Mesendoderm (in vitro differentiated cells): ENCODE data around the gene FN3K.

Experiments used
- DNase-seq: peaks from one replicate; pipeline ENCODE4 v3.0.0; 2013
- H2AK5ac ChIP-seq: 2 replicates; pipeline ENCODE4 v1.6.1; 2013; ENCODE audit warnings: low read length, inconsistent platforms
- H2BK120ac ChIP-seq: 2 replicates; pipeline ENCODE4 v1.6.1; 2013; ENCODE audit warnings: low read depth, mild to moderate bottlenecking, low read length, moderate library complexity, mixed read lengths
- H2BK15ac ChIP-seq: replicated peaks from 2 replicates; pipeline ENCODE4 v1.6.1; 2013; ENCODE audit warnings: low read depth, mild to moderate bottlenecking, moderate library complexity
- H2BK5ac ChIP-seq: 2 replicates; pipeline ENCODE4 v1.6.1; 2013; ENCODE audit warnings: low read length, inconsistent platforms
- H3K18ac ChIP-seq: 2 replicates; pipeline ENCODE4 v1.6.1; 2013; ENCODE audit warnings: mild to moderate bottlenecking, low read length, mixed read lengths
- H3K23ac ChIP-seq: one replicate; pipeline ENCODE4 v1.6.1; 2013; ENCODE audit warnings: low read length
- H3K27ac ChIP-seq: 2 replicates; pipeline ENCODE4 v1.5.1; 2013; ENCODE audit warnings: low read depth, mild to moderate bottlenecking, inconsistent platforms, low read length, moderate library complexity
- H3K27me3 ChIP-seq: 2 replicates; pipeline ENCODE4 v1.6.1; 2013; ENCODE audit warnings: low read length, control low read depth, mild to moderate bottlenecking, inconsistent platforms; ENCODE audit not compliant: insufficient read depth, poor library complexity
- H3K36me3 ChIP-seq: 2 replicates; pipeline ENCODE4 v1.6.1; 2013; ENCODE audit warnings: low read length, inconsistent platforms; ENCODE audit not compliant: control insufficient read depth, insufficient read depth
- H3K4ac ChIP-seq: one replicate; pipeline ENCODE4 v1.6.1; 2013; ENCODE audit warnings: low read depth, mild to moderate bottlenecking, low read length, moderate library complexity
- H3K4me1 ChIP-seq: 2 replicates; pipeline ENCODE4 v1.6.1; 2013; ENCODE audit warnings: low read depth, low read length, inconsistent platforms; ENCODE audit not compliant: control insufficient read depth
- H3K4me2 ChIP-seq: 2 replicates; pipeline ENCODE4 v1.6.1; 2013; ENCODE audit warnings: low read length
- H3K4me3 ChIP-seq: 2 replicates; pipeline ENCODE4 v1.5.1; 2013; ENCODE audit warnings: mild to moderate bottlenecking, low read length
- H3K56ac ChIP-seq: one replicate; pipeline ENCODE4 v1.6.1; 2013; ENCODE audit warnings: low read length
- H3K79me1 ChIP-seq: 2 replicates; pipeline ENCODE4 v1.6.1; 2013; ENCODE audit warnings: low read length, inconsistent platforms
- H3K79me2 ChIP-seq: 2 replicates; pipeline ENCODE4 v1.6.1; 2013; ENCODE audit warnings: mild to moderate bottlenecking, low read length; ENCODE audit not compliant: control insufficient read depth, insufficient read depth
- H3K9ac ChIP-seq: 2 replicates; pipeline ENCODE4 v1.6.1; 2013; ENCODE audit warnings: low read length, inconsistent platforms
- H4K5ac ChIP-seq: one replicate; pipeline ENCODE4 v1.6.1; 2013; ENCODE audit warnings: low read length
- H4K8ac ChIP-seq: one replicate; pipeline ENCODE4 v1.6.1; 2013; ENCODE audit warnings: low read depth, mild to moderate bottlenecking, control low read depth, low read length, moderate library complexity
- WGBS: extraction: QIAGEN DNeasy Blood & Tissue Kit; methylation state at CpG from one replicate; pipeline ENCODE4 v1.1.7; 2013; ENCODE audit warnings: low lambda C conversion rate, missing lambda C conversion rate; ENCODE audit not compliant: insufficient coverage; ENCODE audit errors: extremely low coverage; 5-methylcytosine and 5-hydroxymethylcytosine counted together

FN3K gene

GRCh38 chr17:82696259-82696658 lies 39.2 kb upstream of the FN3K start:
- no CpG with 5 or more reads among the region's 17 CpGs for WGBS
- H3K4ac ChIP-seq: no peak overlapping the region

GRCh38 chr17:82696916-82697807 lies 38.3 kb upstream of the FN3K start:
- no peak for DNase-seq
- Histone ChIP-seq H2BK120ac (no peak overlapping the region), H3K36me3 (no peaks in the 10 kb centered on the region), H3K56ac (no peak overlapping the region), H3K27me3 (peaks cover 16% of the 10 kb centered on the region), H4K5ac (no peak overlapping the region), H2AK5ac (no peak overlapping the region), H3K18ac (no peak overlapping the region), H3K4me1 (no peaks in the 10 kb centered on the region), H3K4me3 (no peak overlapping the region), H3K79me2 (no peaks in the 10 kb centered on the region), H3K4me2 (peak overlapping the region; percentile 11), H2BK15ac (no peak overlapping the region), H3K9ac (no peak overlapping the region), H3K79me1 (no peaks in the 10 kb centered on the region), H3K23ac (no peak overlapping the region), H3K4ac (no peak overlapping the region), H4K8ac (no peak overlapping the region), H2BK5ac (no peak overlapping the region), H3K27ac (no peak overlapping the region)
- WGBS: no CpG with 5 or more reads among the region's 48 CpGs

More at GRCh38 chr17:82696259-82696658, 39.2 kb upstream of the FN3K start:
- no peak overlapping the region for H2BK15ac ChIP-seq
- peaks cover 16% of the 10 kb centered on the region for H3K27me3 ChIP-seq
- H3K9ac ChIP-seq: no peak overlapping the region
- no peak overlapping the region for H3K23ac ChIP-seq
- H4K8ac ChIP-seq: no peak overlapping the region
- no peak overlapping the region for H3K56ac ChIP-seq
- no peak overlapping the region for H3K4me2 ChIP-seq
- no peaks in the 10 kb centered on the region for H3K36me3 ChIP-seq
- no peak overlapping the region for H2BK5ac ChIP-seq
- H3K27ac ChIP-seq: no peak overlapping the region
- no peaks in the 10 kb centered on the region for H3K4me1 ChIP-seq
- H3K79me2 ChIP-seq: no peaks in the 10 kb centered on the region
- DNase-seq: no peak
- H3K18ac ChIP-seq: no peak overlapping the region
- no peak overlapping the region for H2AK5ac ChIP-seq
- H2BK120ac ChIP-seq: no peak overlapping the region
- no peak overlapping the region for H4K5ac ChIP-seq
- no peaks in the 10 kb centered on the region for H3K79me1 ChIP-seq
- no peak overlapping the region for H3K4me3 ChIP-seq

- H3K36me3 ChIP-seq: no peaks in the 10 kb centered on the region
- H2BK120ac ChIP-seq: no peak overlapping the region
- no peaks in the 10 kb centered on the region for H3K4me1 ChIP-seq
- H3K4me3 ChIP-seq: no peak overlapping the region
- H3K27ac ChIP-seq: no peak overlapping the region
- H3K79me1 ChIP-seq: no peaks in the 10 kb centered on the region
- H2BK5ac ChIP-seq: no peak overlapping the region
- peak overlapping the region; percentile 11 for H3K4me2 ChIP-seq
- no peak overlapping the region for H2AK5ac ChIP-seq
- no peaks in the 10 kb centered on the region for H3K79me2 ChIP-seq
- no peak overlapping the region for H3K56ac ChIP-seq
- no peak overlapping the region for H3K9ac ChIP-seq
- H3K18ac ChIP-seq: no peak overlapping the region
- H3K23ac ChIP-seq: no peak overlapping the region
- no peak overlapping the region for H4K5ac ChIP-seq
- DNase-seq: no peak
- no CpG with 5 or more reads among the region's 32 CpGs for WGBS
- H2BK15ac ChIP-seq: no peak overlapping the region
- H3K4ac ChIP-seq: no peak overlapping the region
- peaks cover 16% of the 10 kb centered on the region for H3K27me3 ChIP-seq
- no peak overlapping the region for H4K8ac ChIP-seq
Measured at GRCh38 chr17:82697808-82698064, 37.7 kb upstream of the FN3K start.

- Histone ChIP-seq H3K36me3 (no peaks in the 10 kb centered on the region), H3K27ac (no peak within 1 kb of the TSS), H3K4me2 (peak within 1 kb of the TSS; percentile 74), H2AK5ac (no peak within 1 kb of the TSS), H3K4me3 (peak within 1 kb of the TSS; percentile 42), H2BK5ac (no peak within 1 kb of the TSS), H3K18ac (no peak within 1 kb of the TSS), H2BK120ac (no peak within 1 kb of the TSS), H3K4ac (no peak within 1 kb of the TSS), H4K8ac (no peak within 1 kb of the TSS), H3K79me1 (no peaks in the 10 kb centered on the region), H3K27me3 (peaks cover 16% of the 10 kb centered on the region), H3K56ac (peak within 1 kb of the TSS; percentile 73), H3K9ac (peak within 1 kb of the TSS; percentile 47), H3K4me1 (no peaks in the 10 kb centered on the region), H4K5ac (no peak within 1 kb of the TSS), H2BK15ac (no peak within 1 kb of the TSS), H3K79me2 (no peaks in the 10 kb centered on the region), H3K23ac (no peak within 1 kb of the TSS)
- peak; percentile 99 for DNase-seq
- WGBS: no CpG with 5 or more reads among the region's 112 CpGs
Measured at GRCh38 chr17:82698065-82698973, 37.1 kb upstream of the FN3K start, which contains the start of gene RAB40B. RAB40B (minus strand) TSS chr17:82698698; CDS start chr17:82698596, 102 bp downstream.

- H3K27me3 ChIP-seq: peaks cover 16% of the 10 kb centered on the region
- no peak overlapping the region for H3K9ac ChIP-seq
- no CpG with 5 or more reads among the region's 45 CpGs for WGBS
- peak overlapping the region; percentile 42 for H3K4me3 ChIP-seq
- DNase-seq: no peak
- no peak overlapping the region for H2AK5ac ChIP-seq
- no peak overlapping the region for H3K56ac ChIP-seq
- H3K23ac ChIP-seq: no peak overlapping the region
- no peaks in the 10 kb centered on the region for H3K36me3 ChIP-seq
- no peak overlapping the region for H3K18ac ChIP-seq
- peak overlapping the region; percentile 74 for H3K4me2 ChIP-seq
- no peak overlapping the region for H3K27ac ChIP-seq
- no peak overlapping the region for H4K8ac ChIP-seq
- H4K5ac ChIP-seq: no peak overlapping the region
- H2BK15ac ChIP-seq: no peak overlapping the region
- H3K79me1 ChIP-seq: no peaks in the 10 kb centered on the region
- no peaks in the 10 kb centered on the region for H3K4me1 ChIP-seq
- H2BK120ac ChIP-seq: no peak overlapping the region
- H3K79me2 ChIP-seq: no peaks in the 10 kb centered on the region
- H3K4ac ChIP-seq: no peak overlapping the region
- H2BK5ac ChIP-seq: no peak overlapping the region
Measured at GRCh38 chr17:82698974-82699442, 36.4 kb upstream of the FN3K start.
